Osteocyte (in vitro differentiated cells): Measurements from ENCODE around the gene PTPRK. TPM values are rescaled to one million over a fixed set of nuclear protein-coding genes. Genes with fewer than 3 reads are reported as not detected.
A peak's percentile ranks its signal among the peaks of the same experiment; 100 is the strongest.

Source experiments
- DNase-seq: peaks from one replicate; pipeline ENCODE4 v3.0.0; 2021; ENCODE audit warnings: mixed read lengths; ENCODE audit not compliant: unreplicated experiment; ENCODE audit errors: extremely low spot score
- H3K27ac Mint-ChIP-seq: one replicate; pipeline ENCODE4 v1.8.0; 2021; ENCODE audit warnings: mild to moderate bottlenecking, mixed read lengths; ENCODE audit not compliant: unreplicated experiment
- H3K27me3 Mint-ChIP-seq: one replicate; pipeline ENCODE4 v1.8.0; 2021; ENCODE audit warnings: mixed read lengths; ENCODE audit not compliant: unreplicated experiment
- H3K36me3 Mint-ChIP-seq: one replicate; pipeline ENCODE4 v1.8.0; 2021; ENCODE audit warnings: mixed read lengths; ENCODE audit not compliant: unreplicated experiment
- H3K4me1 Mint-ChIP-seq: one replicate; pipeline ENCODE4 v1.8.0; 2021; ENCODE audit warnings: mixed read lengths; ENCODE audit not compliant: unreplicated experiment
- H3K4me3 Mint-ChIP-seq: one replicate; pipeline ENCODE4 v1.8.0; 2021; ENCODE audit warnings: mild to moderate bottlenecking, moderate library complexity, mixed read lengths; ENCODE audit not compliant: unreplicated experiment
- H3K9me3 Mint-ChIP-seq: one replicate; pipeline ENCODE4 v1.8.0; 2021; ENCODE audit warnings: mixed read lengths; ENCODE audit not compliant: unreplicated experiment
- CTCF ChIP-seq: fragments of 200-600 bp; sonication (generic); IDR thresholded peaks from 2 replicates; pipeline ENCODE4 v1.5.0; 2021; ENCODE audit warnings: antibody characterized with exemption, mild to moderate bottlenecking, moderate library complexity
- total RNA-seq: library from RNA; stranded (reverse); gene quantifications from 2 replicates; pipeline ENCODE4 v1.2.1, GENCODE V29; 2021

PTPRK gene
- total RNA-seq, 1 donor from 2014 or later, result 130 TPM

GRCh38 chr6:128000363-128000762 lies 520.0 kb downstream of the PTPRK start:
- H3K4me1 Mint-ChIP-seq, result peaks cover 17% of the 10 kb centered on the region
- no peaks in the 10 kb centered on the region for H3K9me3 Mint-ChIP-seq
- no peak for TF ChIP-seq CTCF
- peaks cover 31% of the 10 kb centered on the region for H3K36me3 Mint-ChIP-seq
- no peak overlapping the region for H3K4me3 Mint-ChIP-seq
- DNase-seq, result no peak
- no peaks in the 10 kb centered on the region for H3K27me3 Mint-ChIP-seq
- no peak overlapping the region for H3K27ac Mint-ChIP-seq

- H3K27ac Mint-ChIP-seq, result no peak overlapping the region
- H3K9me3 Mint-ChIP-seq, result no peaks in the 10 kb centered on the region
- H3K4me3 Mint-ChIP-seq, result no peak overlapping the region
- no peak for TF ChIP-seq CTCF
- peaks cover 26% of the 10 kb centered on the region for H3K36me3 Mint-ChIP-seq
- no peak for DNase-seq
- peaks cover 12% of the 10 kb centered on the region for H3K4me1 Mint-ChIP-seq
- H3K27me3 Mint-ChIP-seq, result no peaks in the 10 kb centered on the region
Measured at GRCh38 chr6:127998985-127999384, 521.4 kb downstream of the PTPRK start.

GRCh38 chr6:127997496-127998164 lies 522.8 kb downstream of the PTPRK start:
- TF ChIP-seq CTCF, result no peak
- H3K27me3 Mint-ChIP-seq, result no peaks in the 10 kb centered on the region
- peaks cover 12% of the 10 kb centered on the region for H3K4me1 Mint-ChIP-seq
- no peaks in the 10 kb centered on the region for H3K9me3 Mint-ChIP-seq
- H3K4me3 Mint-ChIP-seq, result no peak overlapping the region
- peaks cover 26% of the 10 kb centered on the region for H3K36me3 Mint-ChIP-seq
- DNase-seq, result no peak
- no peak overlapping the region for H3K27ac Mint-ChIP-seq

GRCh38 chr6:127996925-127997324 lies 523.5 kb downstream of the PTPRK start:
- Mint-ChIP-seq H3K36me3 (peaks cover 27% of the 10 kb centered on the region), H3K27me3 (no peaks in the 10 kb centered on the region), H3K27ac (no peak overlapping the region), H3K4me3 (no peak overlapping the region), H3K4me1 (peaks cover 16% of the 10 kb centered on the region), H3K9me3 (no peaks in the 10 kb centered on the region)
- TF ChIP-seq CTCF, result no peak
- no peak for DNase-seq

- no peak overlapping the region for H3K4me3 Mint-ChIP-seq
- H3K27ac Mint-ChIP-seq, result peak overlapping the region; percentile 64
- no peaks in the 10 kb centered on the region for H3K9me3 Mint-ChIP-seq
Measured at GRCh38 chr6:127992144-127992543, 528.3 kb downstream of the PTPRK start.

More at GRCh38 chr6:127992144-127992543, 528.3 kb downstream of the PTPRK start:
- TF ChIP-seq CTCF, result no peak
- peaks cover 6% of the 10 kb centered on the region for H3K4me1 Mint-ChIP-seq
- DNase-seq, result no peak
- peaks cover 29% of the 10 kb centered on the region for H3K36me3 Mint-ChIP-seq
- H3K27me3 Mint-ChIP-seq, result no peaks in the 10 kb centered on the region
